ENCODE measurements around the gene SLC9A8. TPM values are rescaled to one million over a fixed set of nuclear protein-coding genes. Genes with fewer than 3 reads are reported as not detected.

The SLC9A8 gene
- polyA plus RNA-seq, 2 of the 4 experiments (the other 2 are of a cell fraction): 5.0 to 7.9 TPM

GRCh38 chr20:49867453-49868215 lies 55.0 kb downstream of the SLC9A8 start:
- DNase-seq (ENCODE audit: low read depth in 1 of 2, low spot score in 1 of 2): no peak
- Histone ChIP-seq H3K4me3 (no peak overlapping the region), H3K9me3 (no peaks in the 10 kb centered on the region), H3K27ac (no peak overlapping the region), H3K4me2 (no peak overlapping the region), H3K4me1 (peaks cover 3% of the 10 kb centered on the region; the same call in 1 of the 3 replicates)
- FAIRE-seq: no peak
- no peak for TF ChIP-seq ATOH8 (CRISPR knock-in tag; IDR thresholded peaks at IDR 0.05; ENCODE audit: low read depth)
- TF ChIP-seq MAFK (IDR thresholded peaks at IDR 0.05; ENCODE audit: partially characterized antibody): no peak
- TF ChIP-seq POLR2AphosphoS2 (conservative IDR thresholded peaks at IDR 0.05; ENCODE audit: low read length): no peak
- no peak for TF ChIP-seq POLR2A (IDR thresholded peaks at IDR 0.05; ENCODE audit: low read length)
- no peak for TF ChIP-seq CHD2 (IDR thresholded peaks at IDR 0.05; ENCODE audit: low read length, partially characterized antibody)
- TF ChIP-seq SREBF2 (IDR thresholded peaks at IDR 0.05): no peak
- TF ChIP-seq MAX (IDR thresholded peaks at IDR 0.05): no peak
- TF ChIP-seq HOXB5 (CRISPR knock-in tag; IDR thresholded peaks at IDR 0.05): no peak
- no peak for TF ChIP-seq RARB (CRISPR knock-in tag; IDR thresholded peaks at IDR 0.05)
- TF ChIP-seq HOXB13 (CRISPR knock-in tag; IDR thresholded peaks at IDR 0.05; ENCODE audit: low read depth): no peak
- TF ChIP-seq SMC3 (IDR thresholded peaks at IDR 0.05): no peak
- TF ChIP-seq TP53 (CRISPR knock-in tag; IDR thresholded peaks at IDR 0.05): no peak
- TF ChIP-seq HMGXB4 (CRISPR knock-in tag; IDR thresholded peaks at IDR 0.05; ENCODE audit: borderline replicate concordance): no peak
- no peak for TF ChIP-seq ZNF302 (CRISPR knock-in tag; IDR thresholded peaks at IDR 0.05)
- TF ChIP-seq EP300 (IDR thresholded peaks at IDR 0.05): no peak
- no peak for TF ChIP-seq NR3C1 (IDR thresholded peaks at IDR 0.05)
- 88% methylated on average over 9 of the region's 9 CpGs for WGBS (ENCODE audit: missing lambda C conversion rate)
- no peak for ATAC-seq
- ChIA-PET POLR2A (no interaction called here), CTCF (interaction anchor here (0.8 to 4.5 kb wide), 4 partner anchors 20 to 258 kb away, joined by 3 to 22 read pairs (median 6); no protein-coding TSS in a partner anchor)

GRCh38 chr20:49868538-49868937 lies 55.9 kb downstream of the SLC9A8 start:
- no peak for DNase-seq (ENCODE audit: low read depth in 1 of 2, low spot score in 1 of 2)
- no peak for TF ChIP-seq ZC3H11A (IDR thresholded peaks at IDR 0.05)
- TF ChIP-seq EP300 (IDR thresholded peaks at IDR 0.05): no peak
- TF ChIP-seq PHF8 (IDR thresholded peaks at IDR 0.05; ENCODE audit: borderline replicate concordance, low read depth): no peak
- no peak for TF ChIP-seq USF2 (IDR thresholded peaks at IDR 0.05)
- no peak for TF ChIP-seq CTCF (IDR thresholded peaks at IDR 0.05)
- TF ChIP-seq ZSCAN20 (CRISPR knock-in tag; IDR thresholded peaks at IDR 0.05): no peak
- no peak for TF ChIP-seq HES2 (IDR thresholded peaks at IDR 0.05)
- TF ChIP-seq SMC3 (IDR thresholded peaks at IDR 0.05): no peak
- TF ChIP-seq MYC (IDR thresholded peaks at IDR 0.05; ENCODE audit: borderline replicate concordance, low read length): no peak
- no peak for TF ChIP-seq ZNF302 (CRISPR knock-in tag; IDR thresholded peaks at IDR 0.05)
- TF ChIP-seq JUN (IDR thresholded peaks at IDR 0.05): no peak
- TF ChIP-seq HOXB13 (CRISPR knock-in tag; IDR thresholded peaks at IDR 0.05; ENCODE audit: low read depth): no peak
- no peak for TF ChIP-seq HMGXB4 (CRISPR knock-in tag; IDR thresholded peaks at IDR 0.05; ENCODE audit: borderline replicate concordance)
- no peak for TF ChIP-seq NPAS2 (CRISPR knock-in tag; IDR thresholded peaks at IDR 0.05; ENCODE audit: borderline replicate concordance)
- no peak for TF ChIP-seq RCOR1 (IDR thresholded peaks at IDR 0.05; ENCODE audit: low read depth, low read length)
- no peak for TF ChIP-seq CHD2 (IDR thresholded peaks at IDR 0.05; ENCODE audit: low read length, partially characterized antibody)
- TF ChIP-seq POLR2A (IDR thresholded peaks at IDR 0.05; ENCODE audit: low read length): no peak
- TF ChIP-seq BHLHE40 (IDR thresholded peaks at IDR 0.05; ENCODE audit: low read depth, low read length): no peak
- TF ChIP-seq CEBPB (IDR thresholded peaks at IDR 0.05): no peak
- TF ChIP-seq RFX5 (IDR thresholded peaks at IDR 0.05): no peak
- no peak for FAIRE-seq
- Histone ChIP-seq H3K9me3 (no peaks in the 10 kb centered on the region), H3K4me2 (no peak overlapping the region), H3K4me3 (no peak overlapping the region), H3K27ac (no peak overlapping the region), H3K4me1 (peaks cover 3% of the 10 kb centered on the region; the same call in 1 of the 3 replicates)
- ChIA-PET POLR2A (no interaction called here), CTCF (interaction anchor here (1.4 to 4.5 kb wide), 2 partner anchors 19 to 23 kb away, joined by 5 to 22 read pairs; no protein-coding TSS in a partner anchor)
- ATAC-seq: no peak
- 93% methylated on average over 3 of the region's 3 CpGs for WGBS (ENCODE audit: missing lambda C conversion rate)
